Muscle layer of duodenum (tissue), 2 donors: ENCODE data around the gene PPP1R3A.

ENCODE experiments used
- H3K27ac ChIP-seq: one replicate; pipeline ENCODE4 v1.7.0; 2013; ENCODE audit warnings: mild to moderate bottlenecking, low read length
- H3K27me3 ChIP-seq: one replicate; pipeline ENCODE4 v1.7.0; 2013; ENCODE audit warnings: low read depth, mild to moderate bottlenecking, control low read depth, low read length
- H3K36me3 ChIP-seq, 2 donors: one replicate each; pipeline ENCODE4 v1.7.0; 2013; ENCODE audit warnings: low read length in 2 of 2, control low read depth in 1 of 2, mild to moderate bottlenecking in 1 of 2; ENCODE audit not compliant: insufficient read depth in 2 of 2, control insufficient read depth in 1 of 2
- H3K4me1 ChIP-seq, 2 donors: one replicate each; pipeline ENCODE4 v1.7.0; 2013; ENCODE audit warnings: low read length in 2 of 2, mild to moderate bottlenecking in 2 of 2, control low read depth in 1 of 2, moderate library complexity in 1 of 2; ENCODE audit not compliant: insufficient read depth in 2 of 2, control insufficient read depth in 1 of 2
- H3K4me3 ChIP-seq, 2 donors: one replicate each; pipeline ENCODE4 v1.7.0; 2013; ENCODE audit warnings: low read length in 2 of 2, low read depth in 1 of 2, mild to moderate bottlenecking in 1 of 2
- H3K9me3 ChIP-seq, 2 donors: one replicate each; pipeline ENCODE4 v1.7.0; 2013; ENCODE audit warnings: low read length in 2 of 2, control low read depth in 1 of 2, mild to moderate bottlenecking in 1 of 2; ENCODE audit not compliant: control insufficient read depth in 1 of 2
- donor health status: healthy.

PPP1R3A gene

DNA sequence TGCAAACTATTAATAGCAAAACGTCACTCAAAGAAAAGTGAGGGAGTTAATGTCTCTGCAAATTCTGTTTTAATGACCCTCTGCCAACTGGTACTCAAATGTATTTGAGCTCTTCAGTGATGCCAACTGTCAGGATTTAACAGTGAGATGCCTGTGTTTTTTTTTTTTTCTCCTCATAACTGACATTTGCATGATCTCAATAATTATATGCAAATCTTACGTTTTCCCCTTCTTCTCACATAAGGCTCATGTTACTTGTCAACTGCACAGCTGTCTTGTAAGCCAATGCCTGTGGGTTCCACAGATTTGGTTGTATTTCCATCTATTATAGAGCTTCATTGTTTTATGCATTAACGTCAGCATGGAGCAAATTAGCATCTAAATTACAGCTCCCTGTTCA is 38.2 kb downstream of the PPP1R3A start:
- Histone ChIP-seq H3K27ac (no peak overlapping the region), H3K27me3 (no peaks in the 10 kb centered on the region), H3K4me3 (no peak overlapping the region), H3K9me3 (no peaks in the 10 kb centered on the region), H3K36me3 (no peaks in the 10 kb centered on the region), H3K4me1 (no peaks in the 10 kb centered on the region)

DNA sequence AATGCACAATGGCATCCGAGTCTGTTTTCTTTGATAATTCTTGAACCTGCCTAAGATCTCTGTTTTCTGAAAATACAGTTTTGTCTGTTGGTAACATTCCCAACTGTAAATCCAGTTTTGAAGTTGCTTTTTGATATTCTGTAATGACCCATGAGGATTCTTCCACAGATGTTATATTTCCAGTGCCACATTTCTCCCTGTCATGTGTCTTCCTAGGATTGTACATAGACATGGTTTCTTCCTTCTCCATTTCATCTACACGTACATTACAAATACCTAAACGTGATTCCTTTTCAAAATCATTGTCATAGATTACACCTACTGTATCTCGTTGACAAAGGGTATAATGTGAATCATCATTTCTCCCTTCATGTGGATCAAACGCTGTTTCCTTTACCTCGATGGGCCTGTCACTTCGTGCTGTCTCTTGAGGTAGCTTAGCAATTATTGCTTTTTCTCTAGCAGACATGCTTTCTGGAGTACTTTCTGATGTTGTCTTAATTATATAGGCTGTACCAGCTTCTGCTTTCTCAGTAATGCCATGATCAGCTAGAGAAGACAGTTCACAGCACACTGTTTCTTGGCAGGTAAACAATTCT is 40.3 kb downstream of the PPP1R3A start:
- H3K9me3 ChIP-seq = no peaks in the 10 kb centered on the region
- no peak overlapping the region for H3K27ac ChIP-seq
- no peak overlapping the region for H3K4me3 ChIP-seq
- H3K27me3 ChIP-seq = no peaks in the 10 kb centered on the region
- H3K36me3 ChIP-seq = no peaks in the 10 kb centered on the region
- no peaks in the 10 kb centered on the region for H3K4me1 ChIP-seq

DNA sequence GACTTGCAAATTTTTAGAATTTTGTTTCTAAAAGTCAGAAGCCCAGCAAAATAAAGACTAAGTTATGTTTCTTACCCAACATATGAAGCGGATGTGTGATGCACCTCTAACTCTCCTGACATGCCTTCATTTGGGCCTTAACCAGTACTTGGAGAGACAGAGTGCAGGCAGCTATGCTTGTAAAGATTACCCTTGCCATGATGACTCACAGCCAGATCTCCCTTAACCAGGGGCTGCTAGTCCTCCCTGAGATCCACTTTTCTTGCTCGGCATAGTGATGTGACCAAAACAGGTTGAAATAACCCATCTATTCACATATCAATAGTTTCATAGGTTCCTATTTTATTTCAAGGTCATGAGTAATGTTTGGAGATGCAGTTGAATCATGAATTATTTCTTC is 43.6 kb downstream of the PPP1R3A start:
- Histone ChIP-seq H3K27ac (no peak overlapping the region), H3K4me1 (no peaks in the 10 kb centered on the region)

GRCh38 chr7:113873554-113874151 is 45.2 kb downstream of the PPP1R3A start:
- no peaks in the 10 kb centered on the region for H3K36me3 ChIP-seq
- H3K4me1 ChIP-seq = no peaks in the 10 kb centered on the region
- H3K27ac ChIP-seq = no peak overlapping the region
- H3K4me3 ChIP-seq = no peak overlapping the region
- H3K27me3 ChIP-seq = no peaks in the 10 kb centered on the region
- no peaks in the 10 kb centered on the region for H3K9me3 ChIP-seq

More for the DNA sequence above, 43.6 kb downstream of the PPP1R3A start:
- Histone ChIP-seq H3K9me3 (no peaks in the 10 kb centered on the region), H3K27me3 (no peaks in the 10 kb centered on the region), H3K36me3 (no peaks in the 10 kb centered on the region), H3K4me3 (no peak overlapping the region)

GRCh38 chr7:113872981-113873380 is 45.8 kb downstream of the PPP1R3A start:
- no peaks in the 10 kb centered on the region for H3K9me3 ChIP-seq
- H3K27ac ChIP-seq = no peak overlapping the region
- no peaks in the 10 kb centered on the region for H3K36me3 ChIP-seq
- no peak overlapping the region for H3K4me3 ChIP-seq
- no peaks in the 10 kb centered on the region for H3K4me1 ChIP-seq
- no peaks in the 10 kb centered on the region for H3K27me3 ChIP-seq

DNA sequence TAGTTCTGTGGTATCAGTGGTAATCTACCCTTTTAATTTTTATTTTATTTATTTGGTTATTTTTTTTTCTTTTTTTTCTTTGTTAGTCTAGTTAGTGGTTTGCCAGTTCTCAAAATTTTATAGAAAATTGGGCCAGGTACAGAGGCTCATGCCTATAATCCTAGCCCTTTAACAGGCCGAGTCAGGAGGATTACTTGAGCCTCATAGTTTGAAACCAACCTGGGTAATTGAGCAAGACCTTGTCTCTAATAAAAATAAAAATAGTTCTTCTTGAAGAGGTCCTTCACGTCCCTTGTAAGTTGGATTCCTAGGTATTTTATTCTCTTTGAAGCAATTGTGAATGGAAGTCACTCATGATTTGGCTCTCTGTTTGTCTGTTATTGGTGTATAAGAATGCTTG is 51.5 kb downstream of the PPP1R3A start:
- Histone ChIP-seq H3K36me3 (no peaks in the 10 kb centered on the region), H3K27ac (no peak overlapping the region), H3K4me1 (no peaks in the 10 kb centered on the region), H3K27me3 (no peaks in the 10 kb centered on the region), H3K4me3 (no peak overlapping the region), H3K9me3 (no peaks in the 10 kb centered on the region)

DNA sequence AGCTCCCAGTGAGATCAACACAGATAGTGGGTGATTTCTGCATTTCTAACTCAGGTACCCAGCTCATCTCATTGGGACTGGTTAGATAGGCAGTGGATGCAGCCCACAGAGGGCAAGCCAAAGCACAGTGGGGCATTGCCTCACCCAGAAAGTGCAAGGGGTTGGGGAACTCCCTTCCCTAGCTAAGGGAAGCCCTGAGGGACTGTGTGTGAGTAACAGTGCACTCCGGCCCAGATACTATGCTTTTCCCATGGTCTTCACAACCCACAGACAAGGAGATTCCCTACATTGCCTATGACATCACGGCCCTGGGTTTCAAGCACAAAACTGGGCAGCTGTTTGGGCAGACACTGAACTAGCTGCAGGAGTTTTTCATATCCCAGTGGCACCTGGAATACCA is 62.8 kb downstream of the PPP1R3A start:
- no peak overlapping the region for H3K27ac ChIP-seq

DNA sequence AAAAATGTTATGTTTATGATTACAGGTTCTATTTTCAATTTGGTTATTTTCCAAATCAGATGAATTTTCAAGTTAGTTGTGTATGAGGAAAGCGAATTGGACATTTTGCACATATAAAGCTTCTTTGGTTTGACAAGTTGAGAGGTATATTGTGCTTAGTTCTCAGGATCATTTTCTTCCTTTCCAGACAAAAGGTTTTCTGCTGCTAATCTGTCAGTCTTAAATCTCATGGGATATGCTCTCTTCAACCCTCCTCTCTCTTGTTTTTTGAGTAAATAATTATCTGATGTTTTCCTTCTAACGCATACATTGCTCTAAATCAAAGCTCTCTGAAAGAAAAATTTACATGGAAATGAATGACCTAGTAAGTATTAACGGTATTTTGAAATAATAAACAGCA is 77.9 kb downstream of the PPP1R3A start:
- H3K4me3 ChIP-seq = no peak overlapping the region
- H3K9me3 ChIP-seq = no peaks in the 10 kb centered on the region
- no peak overlapping the region for H3K27ac ChIP-seq
- H3K27me3 ChIP-seq = no peaks in the 10 kb centered on the region
- no peaks in the 10 kb centered on the region for H3K36me3 ChIP-seq
- H3K4me1 ChIP-seq = peaks cover 0 to 6% of the 10 kb centered on the region in 2 donors

More for the DNA sequence above, 62.8 kb downstream of the PPP1R3A start:
- no peaks in the 10 kb centered on the region for H3K36me3 ChIP-seq
- no peak overlapping the region for H3K4me3 ChIP-seq
- peaks cover 0 to 6% of the 10 kb centered on the region in 2 donors for H3K9me3 ChIP-seq
- H3K27me3 ChIP-seq = no peaks in the 10 kb centered on the region
- no peaks in the 10 kb centered on the region for H3K4me1 ChIP-seq

DNA sequence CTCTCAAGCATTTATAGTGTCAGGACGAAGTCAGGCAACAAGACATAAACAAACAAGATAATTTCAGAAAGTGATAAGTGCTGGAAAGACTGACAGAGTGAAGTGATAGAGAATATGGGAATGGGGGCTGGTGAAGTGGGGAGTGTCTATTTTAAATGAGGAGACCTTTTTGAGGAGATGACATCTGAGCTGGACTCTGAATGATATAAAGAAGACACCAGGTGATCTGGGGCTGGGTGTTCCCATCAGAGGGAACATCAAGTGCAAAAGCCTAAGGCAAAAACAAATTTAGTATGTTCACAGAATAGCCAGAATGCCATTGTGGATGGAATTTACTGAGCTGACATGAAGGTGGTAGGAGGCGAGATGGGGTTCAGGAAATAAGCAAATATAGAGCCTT is 83.4 kb downstream of the PPP1R3A start:
- no peaks in the 10 kb centered on the region for H3K27me3 ChIP-seq
- H3K4me3 ChIP-seq = no peak overlapping the region
- no peaks in the 10 kb centered on the region for H3K36me3 ChIP-seq
- peaks cover 0 to 6% of the 10 kb centered on the region in 2 donors for H3K4me1 ChIP-seq
- H3K27ac ChIP-seq = no peak overlapping the region
- no peaks in the 10 kb centered on the region for H3K9me3 ChIP-seq

DNA sequence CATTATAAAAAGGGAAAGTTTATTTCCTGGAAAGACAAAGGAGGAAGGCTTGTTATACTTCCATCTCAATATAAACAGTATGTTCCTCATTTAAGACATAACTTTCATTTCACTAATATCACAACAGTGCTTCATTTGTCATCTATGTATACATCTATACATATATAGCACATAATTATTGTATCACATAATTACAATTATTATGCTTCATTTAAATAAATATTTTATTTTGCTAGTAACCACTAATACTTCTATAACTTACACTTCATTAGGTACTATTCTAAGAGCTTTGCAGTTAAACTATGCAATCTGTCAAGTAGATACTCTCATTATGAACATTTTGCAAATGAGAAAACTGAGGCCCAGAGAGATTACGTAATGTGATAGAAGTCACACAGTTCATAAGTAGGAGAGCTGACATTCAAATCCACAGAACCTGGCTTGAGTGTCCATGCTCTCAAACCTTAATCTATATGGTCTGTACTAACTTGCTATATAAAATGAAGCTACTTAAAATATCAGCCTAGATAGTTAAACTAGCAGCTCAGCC is 86.5 kb downstream of the PPP1R3A start:
- Histone ChIP-seq H3K4me1 (peaks cover 0 to 6% of the 10 kb centered on the region in 2 donors), H3K36me3 (no peaks in the 10 kb centered on the region), H3K27ac (no peak overlapping the region), H3K4me3 (no peak overlapping the region), H3K27me3 (no peaks in the 10 kb centered on the region), H3K9me3 (no peaks in the 10 kb centered on the region)

DNA sequence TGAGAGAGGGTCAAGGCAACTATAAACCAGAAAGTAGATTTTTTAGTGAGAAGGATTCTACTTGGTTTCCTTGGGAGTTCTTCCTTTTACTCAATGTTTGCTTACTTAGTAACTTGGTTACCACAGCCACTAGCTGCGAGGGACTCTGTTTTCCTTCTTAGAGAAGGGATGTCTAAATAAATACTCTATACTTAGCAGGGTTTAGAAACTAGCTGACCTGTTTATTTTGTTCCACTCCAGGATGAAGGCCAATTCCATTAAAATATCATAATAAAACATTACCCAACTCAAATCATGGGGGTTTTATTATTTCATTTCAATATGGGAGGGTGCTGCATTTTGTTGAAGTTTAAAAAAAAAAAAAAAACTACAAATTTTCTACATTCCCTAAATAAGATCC is 87.3 kb downstream of the PPP1R3A start:
- Histone ChIP-seq H3K27me3 (no peaks in the 10 kb centered on the region), H3K9me3 (no peaks in the 10 kb centered on the region), H3K27ac (no peak overlapping the region)

DNA sequence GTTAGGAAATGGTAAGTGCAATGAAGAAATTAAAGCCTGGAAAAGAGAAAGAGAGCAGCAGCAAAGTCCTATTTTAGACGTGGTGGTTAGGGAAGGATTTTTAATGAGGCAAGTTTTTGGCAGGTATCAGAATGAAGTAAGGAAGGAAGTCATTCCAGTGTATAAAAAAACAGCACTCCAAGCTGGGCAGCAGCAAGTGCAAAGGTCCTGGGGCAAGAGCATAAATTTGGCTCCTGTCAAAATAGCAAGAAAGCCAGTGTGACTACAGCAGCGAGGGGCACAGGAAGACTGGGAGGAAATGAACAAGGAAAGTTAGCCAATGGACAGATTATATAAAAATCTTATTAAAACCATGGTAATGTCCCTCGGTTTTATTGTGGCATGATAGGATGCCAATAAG is 90.2 kb downstream of the PPP1R3A start:
- no peak overlapping the region for H3K4me3 ChIP-seq
- no peaks in the 10 kb centered on the region for H3K36me3 ChIP-seq
- no peak overlapping the region for H3K27ac ChIP-seq
- no peaks in the 10 kb centered on the region for H3K9me3 ChIP-seq
- H3K27me3 ChIP-seq = no peaks in the 10 kb centered on the region
- H3K4me1 ChIP-seq = peaks cover 0 to 16% of the 10 kb centered on the region in 2 donors

More for the DNA sequence above, 87.3 kb downstream of the PPP1R3A start:
- H3K4me1 ChIP-seq = peaks cover 0 to 6% of the 10 kb centered on the region in 2 donors
- no peaks in the 10 kb centered on the region for H3K36me3 ChIP-seq
- H3K4me3 ChIP-seq = no peak overlapping the region
